ENCODE results near the gene CERS6.
"Not testable (repeated sequence)": the region's sequence is repeated elsewhere in the genome, so short reads cannot be mapped to it uniquely, and the experiment has no call there.

Gene CERS6

DNA sequence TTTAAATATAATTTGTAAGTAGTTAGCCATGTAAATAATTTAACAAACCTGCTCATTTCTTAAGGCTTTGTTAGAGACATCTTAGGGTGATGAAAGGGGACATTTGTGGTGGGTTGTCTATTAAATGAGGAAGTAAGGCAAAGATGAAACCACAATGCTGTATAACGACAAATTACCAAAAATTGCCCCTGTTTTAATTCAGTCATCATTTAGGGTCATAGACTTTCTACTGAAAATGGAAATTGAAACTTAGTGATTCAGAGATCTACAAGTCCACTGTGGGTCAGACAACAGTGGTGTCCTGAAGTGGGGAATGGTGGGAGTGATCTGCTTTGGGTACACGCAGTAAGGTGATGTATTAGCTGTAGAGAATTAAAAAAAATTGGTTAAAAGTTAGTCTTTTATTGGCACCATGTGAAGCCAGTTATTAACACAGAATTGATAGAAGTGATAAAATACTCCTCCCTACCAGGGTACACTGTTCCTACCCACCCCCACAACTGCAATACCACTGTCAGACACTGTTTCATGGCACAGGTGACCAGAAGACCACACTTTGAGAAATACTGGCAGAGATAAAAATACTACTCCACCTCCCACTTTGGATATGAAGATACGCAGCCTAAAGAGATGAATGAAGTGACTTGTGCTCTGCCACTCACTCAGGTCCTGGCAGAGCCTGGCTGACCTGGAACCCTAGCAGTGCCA is 13.4 kb downstream of the CERS6 start:
- peak; percentile 62 for DNase-seq

DNA sequence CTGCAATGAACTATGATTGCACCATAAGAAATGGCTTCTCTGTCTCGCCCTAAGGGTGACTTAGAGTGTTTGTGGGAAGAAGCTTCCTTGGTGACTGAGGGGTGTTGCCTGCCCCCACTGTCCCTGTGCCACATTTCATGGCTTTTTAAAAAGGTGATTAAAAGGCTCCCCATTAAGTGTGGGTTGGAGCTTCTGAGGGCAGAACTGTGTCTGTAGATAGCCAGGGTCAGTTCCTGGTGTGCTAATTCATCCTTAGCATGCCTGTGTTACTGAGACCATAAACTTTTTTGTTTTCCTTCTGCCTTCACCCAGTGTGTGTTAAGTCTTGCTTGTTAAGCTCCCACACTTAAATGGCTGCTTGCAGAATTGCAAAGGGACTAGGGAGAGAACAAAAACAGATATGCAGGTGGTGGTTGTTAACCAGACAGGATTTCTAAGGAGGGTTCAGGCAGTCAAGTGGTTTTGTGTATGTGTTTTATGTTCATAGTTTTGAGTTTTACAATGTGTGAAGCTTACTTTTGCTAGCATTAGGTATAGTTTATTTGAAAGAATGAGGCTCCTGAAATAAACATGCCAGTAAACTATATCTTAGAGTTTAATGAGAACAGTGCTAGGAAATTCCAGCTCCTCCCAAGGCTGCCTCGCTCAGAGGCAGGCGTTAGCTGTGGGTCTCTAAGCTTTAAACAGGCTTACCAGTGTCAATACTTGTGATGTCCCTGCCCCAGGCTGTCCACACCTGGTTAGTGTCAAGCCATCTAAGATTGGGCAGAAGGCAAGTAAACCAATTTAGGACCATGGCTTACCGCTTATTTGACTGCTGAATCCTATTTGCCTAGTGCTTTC is 14.5 kb downstream of the CERS6 start:
- DNase-seq: peak; percentile 15

DNA sequence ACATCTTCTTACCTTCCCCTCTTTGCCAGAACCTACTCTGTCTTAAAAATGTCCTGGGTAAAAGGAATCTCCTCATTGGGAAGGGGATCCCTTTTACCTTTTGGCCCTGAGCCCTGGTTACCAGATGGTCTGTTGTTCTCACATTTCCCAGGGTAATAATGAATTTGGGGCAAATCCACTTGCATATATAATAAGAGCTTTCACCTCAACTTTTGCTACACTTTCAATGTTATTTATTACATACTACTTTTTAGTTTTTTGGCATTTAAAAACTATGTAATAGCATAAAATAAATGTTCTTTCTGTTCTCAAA is 15.0 kb downstream of the CERS6 start:
- DNase-seq: no peak

- DNase-seq: no peak
Observed at GRCh38 chr2:168475636-168476035, 19.6 kb downstream of the CERS6 start.

GRCh38 chr2:168478206-168478605 is 22.1 kb downstream of the CERS6 start:
- no peak for DNase-seq

- DNase-seq: no peak
Observed at GRCh38 chr2:168480356-168480755, 24.3 kb downstream of the CERS6 start.

- DNase-seq: no peak
Observed at GRCh38 chr2:168480825-168481585, 24.9 kb downstream of the CERS6 start.

DNA sequence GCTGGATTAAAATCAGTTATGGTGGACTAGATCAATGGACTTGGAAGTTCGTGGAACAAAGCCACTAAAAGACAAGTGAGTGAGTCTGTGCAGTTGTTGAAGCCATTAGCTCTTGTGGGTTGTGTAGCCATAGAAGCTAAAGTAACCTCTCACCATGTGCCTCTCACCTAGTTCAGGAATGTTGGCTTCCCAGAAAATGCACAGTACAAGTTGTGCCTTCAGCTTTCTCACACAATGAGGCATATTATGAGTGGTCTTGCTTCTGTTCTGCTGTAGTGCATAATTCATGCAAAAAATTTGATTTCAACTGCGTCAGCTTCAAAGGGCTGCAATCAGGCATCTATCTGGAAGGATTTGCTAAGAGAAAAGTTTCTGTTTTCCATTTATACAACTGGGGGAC is 26.2 kb downstream of the CERS6 start:
- no peak for DNase-seq

GRCh38 chr2:168482952-168483831 is 27.1 kb downstream of the CERS6 start:
- no peak for DNase-seq

GRCh38 chr2:168486477-168486876 is 30.4 kb downstream of the CERS6 start:
- no peak for DNase-seq

DNA sequence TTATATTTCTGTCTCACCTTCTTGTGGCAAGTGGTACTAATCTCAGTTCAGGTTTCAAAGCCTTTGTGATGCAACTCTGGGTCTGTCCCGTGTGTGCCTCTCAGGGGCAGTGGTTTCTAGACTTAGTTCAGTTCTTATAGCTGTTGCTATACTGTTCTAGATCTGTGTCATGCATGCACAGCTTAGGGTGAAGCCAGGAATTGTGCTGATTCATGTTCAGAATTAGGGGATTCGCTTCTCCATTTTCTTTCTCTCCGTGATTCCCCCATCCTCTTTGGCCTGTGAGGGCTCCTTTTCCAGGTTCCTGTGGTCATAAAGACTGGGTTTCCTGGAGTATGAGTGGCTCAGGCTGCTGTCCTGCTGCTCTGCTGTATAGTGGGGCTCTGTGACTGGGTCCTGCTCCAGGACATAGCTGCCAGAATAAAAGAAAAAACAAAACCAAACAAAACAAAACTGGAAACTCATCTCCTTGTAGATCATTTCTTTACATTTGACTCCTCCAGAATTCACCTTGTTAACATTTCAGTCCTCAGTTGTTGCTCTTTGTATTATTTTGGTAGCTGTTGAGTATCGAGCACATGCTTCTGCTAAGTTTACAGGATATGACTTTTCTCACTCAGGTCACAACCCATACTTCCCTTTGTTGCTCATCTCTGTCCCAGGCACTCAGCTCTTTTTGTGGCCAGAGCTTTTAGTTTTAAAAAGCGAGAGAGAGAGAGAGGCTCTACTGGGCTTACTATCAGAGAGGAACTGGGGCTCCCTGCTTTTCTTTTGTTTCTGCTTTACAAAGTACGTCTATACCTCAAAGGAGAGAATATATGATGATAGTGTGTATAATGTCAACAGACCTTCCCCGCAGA is 34.2 kb downstream of the CERS6 start:
- DNase-seq: peak; percentile 81

- peak; percentile 65 for DNase-seq
Observed at GRCh38 chr2:168490946-168491605, 35.0 kb downstream of the CERS6 start.

DNA sequence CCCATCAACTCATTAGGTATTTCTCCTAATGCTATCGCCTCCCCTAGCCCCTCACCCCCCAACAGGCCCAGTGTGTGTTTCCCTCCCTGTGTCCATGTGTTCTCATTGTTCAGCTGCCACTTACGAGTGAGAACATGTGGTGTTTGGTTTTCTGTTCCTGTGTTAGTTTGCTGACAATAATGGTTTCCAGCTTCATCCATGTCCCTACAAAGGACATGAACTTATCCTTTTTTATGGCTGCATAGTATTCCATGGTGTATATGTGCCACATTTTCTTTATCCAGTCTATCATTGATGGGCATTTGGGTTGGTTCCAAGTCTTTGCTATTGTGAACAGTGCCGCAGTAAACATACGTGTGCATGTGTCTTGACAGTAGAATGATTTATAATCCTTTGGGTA is 35.7 kb downstream of the CERS6 start:
- not testable (repeated sequence) for DNase-seq

DNA sequence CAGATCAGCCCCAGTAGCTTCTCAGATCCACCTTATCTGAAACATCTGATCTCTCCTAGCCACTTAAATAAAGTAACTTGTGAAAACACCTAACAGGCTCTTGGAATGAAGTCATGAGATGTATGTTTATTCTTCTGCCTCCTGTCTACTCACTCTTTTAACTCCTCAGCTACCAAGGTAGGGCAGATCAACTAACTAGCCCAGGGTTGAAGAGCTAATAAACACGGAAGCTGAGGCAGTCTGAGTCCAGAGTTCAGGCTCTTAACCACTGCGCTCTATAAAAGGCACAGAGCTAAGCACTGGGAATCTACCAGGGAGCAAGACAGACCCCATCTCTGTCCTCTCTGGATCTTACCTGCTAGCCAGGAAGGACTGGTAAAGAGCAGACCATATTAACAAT is 37.1 kb downstream of the CERS6 start:
- not testable (repeated sequence) for DNase-seq

DNA sequence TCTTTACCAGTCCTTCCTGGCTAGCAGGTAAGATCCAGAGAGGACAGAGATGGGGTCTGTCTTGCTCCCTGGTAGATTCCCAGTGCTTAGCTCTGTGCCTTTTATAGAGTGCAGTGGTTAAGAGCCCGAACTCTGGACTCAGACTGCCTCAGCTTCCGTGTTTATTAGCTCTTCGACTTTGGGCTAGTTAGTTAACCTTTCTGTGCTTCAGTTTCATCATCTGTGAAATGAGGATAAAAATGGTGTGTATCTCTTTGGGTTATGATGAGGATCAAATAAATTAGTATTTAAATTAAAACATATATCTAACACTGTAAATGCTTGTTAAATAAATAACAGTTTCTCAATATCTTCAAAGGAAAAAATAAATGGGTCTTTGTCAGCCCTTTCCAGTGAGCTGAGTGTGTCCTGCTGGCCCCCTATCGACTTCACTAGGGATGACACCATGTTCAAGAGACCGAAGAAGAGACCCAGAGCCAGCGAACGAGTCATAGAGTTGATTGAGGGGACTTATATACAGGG is 38.2 kb downstream of the CERS6 start:
- DNase-seq: no peak

DNA sequence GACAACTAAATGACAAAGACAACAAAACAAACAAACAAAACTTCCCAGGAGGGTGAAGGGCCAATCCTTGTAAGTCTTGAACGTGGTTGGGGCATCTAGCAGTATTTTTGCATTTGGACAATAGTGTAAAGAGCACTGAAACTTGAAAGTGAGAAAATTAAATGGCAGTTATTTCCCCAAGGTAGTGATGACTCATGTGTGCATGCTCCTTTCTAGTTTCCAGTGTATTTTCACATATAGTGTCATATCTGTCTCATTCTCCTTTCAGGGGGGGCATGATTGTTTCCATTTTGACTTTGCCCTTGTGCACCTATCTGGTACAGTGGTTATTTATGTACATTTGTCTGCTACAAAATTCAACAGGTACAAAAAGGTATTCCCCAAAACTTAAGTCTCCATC is 39.5 kb downstream of the CERS6 start:
- no peak for DNase-seq

- no peak for DNase-seq
Observed at GRCh38 chr2:168496906-168497305, 40.8 kb downstream of the CERS6 start.

DNA sequence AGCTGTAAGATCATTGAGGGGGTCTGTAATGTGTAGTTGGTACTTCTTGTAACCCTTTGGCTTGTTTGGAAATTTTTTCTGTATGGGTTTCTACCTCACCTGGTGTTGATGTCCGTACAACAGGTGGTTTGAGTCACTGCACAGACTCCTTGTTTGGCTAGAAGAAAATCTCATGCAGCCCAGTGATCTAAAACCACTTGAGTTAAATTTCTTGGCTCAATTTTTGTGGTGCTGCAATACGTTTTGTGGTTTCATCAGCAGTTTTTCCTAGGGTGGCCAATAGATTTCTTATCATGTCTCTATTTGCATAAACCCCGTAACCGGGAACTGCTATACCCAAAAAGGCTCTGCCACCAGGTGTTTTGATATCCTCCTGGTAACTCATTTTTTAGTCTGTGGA is 43.4 kb downstream of the CERS6 start:
- DNase-seq: no peak

DNA sequence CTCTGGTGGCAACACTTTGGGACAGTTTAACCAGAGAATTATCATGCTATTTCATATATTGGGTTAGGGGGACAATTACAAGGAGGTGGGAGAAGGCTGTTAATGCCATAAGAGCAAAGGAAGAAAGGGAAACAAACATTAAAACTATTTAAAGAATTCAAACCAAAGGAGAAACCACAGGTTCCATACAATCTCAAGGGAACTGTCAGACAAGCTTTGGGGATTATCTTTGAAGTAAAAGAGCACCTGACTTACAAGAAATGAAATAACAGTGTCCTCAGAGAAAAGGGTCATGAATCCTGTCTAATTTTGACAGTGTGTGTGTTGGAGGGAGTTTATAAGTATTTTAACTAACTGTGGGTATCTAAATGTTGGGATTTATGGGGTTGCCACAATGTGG is 44.4 kb downstream of the CERS6 start:
- no peak for DNase-seq

DNA sequence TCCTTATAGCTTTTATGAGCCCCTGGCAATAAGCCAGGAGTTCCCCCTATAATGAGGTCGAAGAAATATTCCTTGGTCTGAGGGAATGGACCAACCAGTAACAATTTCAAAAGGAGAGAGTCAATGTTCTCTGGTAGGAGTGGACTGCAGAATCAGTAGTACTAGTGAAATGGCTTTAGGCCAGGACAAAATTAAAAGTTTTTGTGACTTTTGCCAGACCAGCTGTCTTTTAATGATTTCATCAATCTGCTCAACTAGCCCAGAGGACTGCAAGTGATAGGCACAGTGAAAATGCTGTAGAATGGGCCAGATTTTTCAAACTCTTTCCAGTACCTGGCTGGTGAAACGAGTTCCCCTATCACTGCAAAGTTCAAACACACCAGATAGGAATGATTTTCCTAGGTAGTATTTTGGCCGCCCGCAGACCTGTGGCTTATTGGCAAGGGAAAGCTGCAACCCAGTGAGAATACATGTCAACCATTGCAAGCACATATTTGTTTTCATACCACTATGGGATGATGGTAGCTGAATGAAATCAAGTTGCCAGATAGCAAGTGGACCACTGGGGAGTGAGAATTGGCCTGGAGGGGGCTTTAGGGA is 45.5 kb downstream of the CERS6 start:
- no peak for DNase-seq

GRCh38 chr2:168502852-168503251 is 46.8 kb downstream of the CERS6 start:
- DNase-seq: not testable (repeated sequence)
